Articular chondrocyte of knee joint (primary cell): ENCODE results near the gene ZNF234. TPM values are rescaled to one million over a fixed set of nuclear protein-coding genes. Genes with fewer than 3 reads are reported as not detected.

Experiments
- total RNA-seq: library from RNA; depleted of rRNA; stranded (reverse); fragments of >200 nt; gene quantifications from 2 replicates; pipeline ENCODE4 v1.2.3, GENCODE V29; 2012

ZNF234 gene
- 16.4 and 16.5 TPM in 2 replicates for total RNA-seq

GRCh38 chr19:44141191-44142058 lies at the start of gene ZNF234:
Gene ZNF234, plus strand, starts transcription at chr19:44141554. Its CDS starts 3,079 bp downstream, at chr19:44144633.

DNA sequence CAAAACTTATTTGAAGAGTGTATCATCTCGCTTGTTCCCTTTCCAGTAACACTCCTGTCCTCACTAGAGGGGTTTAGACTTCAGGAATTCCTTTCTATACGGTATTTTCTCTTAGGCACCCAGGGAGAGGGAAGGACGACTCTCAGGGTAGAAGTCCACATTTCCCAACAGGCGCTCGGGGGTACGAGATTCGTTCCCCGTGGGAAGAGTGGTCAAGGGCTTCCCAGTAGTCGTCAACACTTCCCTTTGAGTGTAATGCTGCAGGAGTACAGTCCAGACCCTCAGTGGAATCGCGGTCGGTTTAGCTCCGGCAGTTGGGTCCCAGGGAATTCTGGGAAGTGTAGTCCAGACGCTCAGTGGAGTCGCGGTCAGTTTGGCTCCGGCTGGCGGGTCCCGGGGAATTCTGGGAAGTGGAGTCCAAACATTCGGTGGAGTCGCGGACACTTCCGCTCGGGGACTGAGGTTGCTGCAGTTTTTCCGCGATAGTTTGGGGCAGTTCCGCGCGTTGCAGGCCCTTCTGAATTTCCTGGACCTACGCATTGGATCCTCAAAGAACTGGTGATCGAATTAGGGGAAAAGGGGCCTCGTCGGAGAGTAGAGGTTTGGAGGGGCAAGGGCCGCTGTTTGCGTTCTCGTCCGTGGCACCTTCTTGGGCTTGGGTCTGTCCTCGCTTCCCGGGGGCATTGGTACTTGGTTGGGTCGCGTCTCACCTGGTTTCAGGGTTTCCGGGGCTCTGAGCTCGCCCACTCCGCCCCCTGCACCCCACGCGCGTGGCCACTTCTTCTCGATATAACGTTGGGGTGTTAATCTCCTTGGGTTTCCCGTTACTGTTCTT lies 47.2 kb upstream of the ZNF234 start, which contains the start of gene ZNF224:
Gene ZNF224, plus strand, starts transcription at position 431 of the 835 bp plus-strand sequence. CDS start 3,513 bp downstream, outside the sequence.

DNA sequence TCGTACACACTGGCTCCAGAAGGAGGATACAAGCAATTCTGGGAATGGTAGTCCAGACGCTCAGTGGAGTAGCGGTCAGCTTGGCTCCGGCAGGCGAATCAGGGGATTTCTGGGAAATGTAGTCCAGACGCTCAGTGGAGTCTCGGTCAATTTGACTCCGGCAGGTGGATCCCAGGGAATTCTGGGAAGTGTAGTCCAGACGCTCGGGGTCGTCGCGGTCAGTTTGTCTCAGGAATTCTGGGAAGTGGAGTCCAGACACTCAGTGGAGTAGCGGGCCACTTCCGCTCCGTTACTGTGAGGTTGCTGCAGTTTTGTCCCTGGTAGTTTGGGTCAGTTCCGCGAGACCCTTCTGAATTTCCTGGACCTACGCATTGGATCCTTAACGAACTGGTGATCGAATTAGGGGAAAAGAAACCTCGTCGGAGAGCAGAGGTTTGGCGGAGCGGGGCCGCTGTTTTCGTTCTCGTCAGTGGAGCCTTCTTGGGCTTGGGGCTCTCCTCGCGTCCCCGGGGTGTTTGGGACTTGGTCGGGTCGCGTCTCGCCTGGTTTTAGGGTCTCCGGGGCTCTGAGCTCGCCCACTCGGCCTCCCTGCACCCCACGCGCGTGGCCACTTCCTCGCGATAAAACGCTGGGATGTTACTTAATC lies 28.1 kb upstream of the ZNF234 start, which contains the start of gene ZNF225:
Gene ZNF225, plus strand, starts transcription at position 262 of the 646 bp plus-strand sequence. CDS start 2,429 bp downstream, outside the sequence.

GRCh38 chr19:44164673-44165512 lies 23.5 kb downstream of the ZNF234 start, which contains the start of gene ZNF226:
Gene ZNF226, plus strand, starts transcription at chr19:44165100. Its CDS starts 4,981 bp downstream, at chr19:44170081.

Other genes starting within 250 kb of the ZNF234 start
- 13.9 and 22.3 TPM in 2 replicates for gene ZNF45, start 206.3 kb upstream of the ZNF234 start, total RNA-seq
- gene ZNF221, start 190.3 kb upstream of the ZNF234 start, total RNA-seq, result 10.5 and 15.5 TPM in 2 replicates
- 9.9 and 11.7 TPM in 2 replicates for gene ZNF155, start 157.4 kb upstream of the ZNF234 start, total RNA-seq
- 4.8 and 5.2 TPM in 2 replicates for gene ZNF230, start 138.6 kb upstream of the ZNF234 start, total RNA-seq
- gene ZNF222, start 116.2 kb upstream of the ZNF234 start, total RNA-seq, result 7.2 and 11.3 TPM in 2 replicates
- gene ZNF223, start 89.5 kb upstream of the ZNF234 start, total RNA-seq, result 6.4 and 7.1 TPM in 2 replicates
- 4.6 and 5.6 TPM in 2 replicates for gene ZNF284, start 69.4 kb upstream of the ZNF234 start, total RNA-seq
- gene ZNF224, start 47.2 kb upstream of the ZNF234 start, total RNA-seq, result 35.7 and 37.9 TPM in 2 replicates
- gene ZNF225, start 28.2 kb upstream of the ZNF234 start, total RNA-seq, result 7.1 and 10.3 TPM in 2 replicates
- 26.7 and 27.1 TPM in 2 replicates for gene ZNF226, start 23.5 kb downstream of the ZNF234 start, total RNA-seq
- gene ZNF227, start 71.0 kb downstream of the ZNF234 start, total RNA-seq, result 21.8 and 25.3 TPM in 2 replicates
- gene ZNF233, start 118.3 kb downstream of the ZNF234 start, total RNA-seq, result 0.91 and 1.3 TPM in 2 replicates
- 3.0 and 5.1 TPM in 2 replicates for gene ZNF235, start 163.5 kb downstream of the ZNF234 start, total RNA-seq
- 9.8 and 11.1 TPM in 2 replicates for gene ZNF112, start 215.1 kb downstream of the ZNF234 start, total RNA-seq